Activated B cell treated with CpG ODN at 0.5 μM for 24 hours (primary cell): ENCODE data around the gene OR51B4. TPM values are rescaled to one million over a fixed set of nuclear protein-coding genes. Genes with fewer than 3 reads are reported as not detected.

Experiments used
- ATAC-seq: fragments of 200-7000 bp; cut with Tn5 transposase; one replicate; pipeline ENCODE4 v1.10.0; 2021; ENCODE audit warnings: low read depth, mild to moderate bottlenecking, moderate library complexity
- CTCF ChIA-PET: fragments of 350-600 bp; sonication (Branson Sonifier 250); formaldehyde crosslinking; loops from one replicate; lab custom pipeline; 2021; ENCODE audit warnings: antibody characterized with exemption; lab: Charles Lee
- POLR2A ChIA-PET: fragments of 350-600 bp; sonication (Branson Sonifier 250); formaldehyde crosslinking; loops from one replicate; lab custom pipeline; 2021; ENCODE audit warnings: antibody characterized with exemption; lab: Charles Lee
- DNase-seq: peaks from one replicate; pipeline ENCODE4 v3.0.0; 2022
- H3K27ac Mint-ChIP-seq: one replicate; pipeline ENCODE4 v1.8.0; 2020; ENCODE audit warnings: mixed read lengths
- H3K27me3 Mint-ChIP-seq: one replicate; pipeline ENCODE4 v1.8.0; 2021; ENCODE audit warnings: mixed read lengths
- H3K36me3 Mint-ChIP-seq: one replicate; pipeline ENCODE4 v1.8.0; 2021; ENCODE audit warnings: low read depth, mixed read lengths
- H3K4me1 Mint-ChIP-seq: one replicate; pipeline ENCODE4 v1.8.0; 2021; ENCODE audit warnings: mixed read lengths
- H3K4me3 Mint-ChIP-seq: one replicate; pipeline ENCODE4 v1.8.0; 2020; ENCODE audit warnings: mild to moderate bottlenecking, mixed read lengths
- H3K9me3 Mint-ChIP-seq: one replicate; pipeline ENCODE4 v1.8.0; 2020; ENCODE audit warnings: mixed read lengths
- intact Hi-C: fragments of 100-400 bp; cut with micrococcal nuclease; formaldehyde crosslinking; loops from one replicate; pipeline ENCODE4 v1.15.1; 2024
- total RNA-seq: library from RNA; stranded (reverse); gene quantifications from 2 replicates; pipeline ENCODE4 v1.2.3, GENCODE V29; 2022
- TF ChIP-seq, protein P1 (sequence below): fragments of 200-600 bp; IDR thresholded peaks from one replicate; pipeline ENCODE4 v1.8.0; 2022; ENCODE audit warnings: antibody characterized with exemption, mild to moderate bottlenecking

OR51B4 gene, protein sequence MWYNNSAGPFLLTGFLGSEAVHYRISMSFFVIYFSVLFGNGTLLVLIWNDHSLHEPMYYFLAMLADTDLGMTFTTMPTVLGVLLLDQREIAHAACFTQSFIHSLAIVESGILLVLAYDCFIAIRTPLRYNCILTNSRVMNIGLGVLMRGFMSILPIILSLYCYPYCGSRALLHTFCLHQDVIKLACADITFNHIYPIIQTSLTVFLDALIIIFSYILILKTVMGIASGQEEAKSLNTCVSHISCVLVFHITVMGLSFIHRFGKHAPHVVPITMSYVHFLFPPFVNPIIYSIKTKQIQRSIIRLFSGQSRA
- total RNA-seq: not detected in 2 replicates

- H3K27ac Mint-ChIP-seq: no peak within 1 kb of the TSS
- ChIA-PET CTCF (no interaction called here), POLR2A (no interaction called here)
- intact Hi-C loops: no loop called here
- no peak within 1 kb of the TSS for H3K4me3 Mint-ChIP-seq
- H3K27me3 Mint-ChIP-seq: peaks cover 4% of the 10 kb centered on the region
- TF ChIP-seq, protein P1, sequence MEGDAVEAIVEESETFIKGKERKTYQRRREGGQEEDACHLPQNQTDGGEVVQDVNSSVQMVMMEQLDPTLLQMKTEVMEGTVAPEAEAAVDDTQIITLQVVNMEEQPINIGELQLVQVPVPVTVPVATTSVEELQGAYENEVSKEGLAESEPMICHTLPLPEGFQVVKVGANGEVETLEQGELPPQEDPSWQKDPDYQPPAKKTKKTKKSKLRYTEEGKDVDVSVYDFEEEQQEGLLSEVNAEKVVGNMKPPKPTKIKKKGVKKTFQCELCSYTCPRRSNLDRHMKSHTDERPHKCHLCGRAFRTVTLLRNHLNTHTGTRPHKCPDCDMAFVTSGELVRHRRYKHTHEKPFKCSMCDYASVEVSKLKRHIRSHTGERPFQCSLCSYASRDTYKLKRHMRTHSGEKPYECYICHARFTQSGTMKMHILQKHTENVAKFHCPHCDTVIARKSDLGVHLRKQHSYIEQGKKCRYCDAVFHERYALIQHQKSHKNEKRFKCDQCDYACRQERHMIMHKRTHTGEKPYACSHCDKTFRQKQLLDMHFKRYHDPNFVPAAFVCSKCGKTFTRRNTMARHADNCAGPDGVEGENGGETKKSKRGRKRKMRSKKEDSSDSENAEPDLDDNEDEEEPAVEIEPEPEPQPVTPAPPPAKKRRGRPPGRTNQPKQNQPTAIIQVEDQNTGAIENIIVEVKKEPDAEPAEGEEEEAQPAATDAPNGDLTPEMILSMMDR: no peak
- no peaks in the 10 kb centered on the region for H3K36me3 Mint-ChIP-seq
- DNase-seq (no peak), ATAC-seq (no peak)
- H3K9me3 Mint-ChIP-seq: no peaks in the 10 kb centered on the region
- H3K4me1 Mint-ChIP-seq: no peaks in the 10 kb centered on the region
These were observed at the start of gene OR51B4 for GRCh38 chr11:5301846-5302245. Gene OR51B4, minus strand, starts transcription at chr11:5301946. Its CDS starts 0 bp downstream, at chr11:5301946.

DNA sequence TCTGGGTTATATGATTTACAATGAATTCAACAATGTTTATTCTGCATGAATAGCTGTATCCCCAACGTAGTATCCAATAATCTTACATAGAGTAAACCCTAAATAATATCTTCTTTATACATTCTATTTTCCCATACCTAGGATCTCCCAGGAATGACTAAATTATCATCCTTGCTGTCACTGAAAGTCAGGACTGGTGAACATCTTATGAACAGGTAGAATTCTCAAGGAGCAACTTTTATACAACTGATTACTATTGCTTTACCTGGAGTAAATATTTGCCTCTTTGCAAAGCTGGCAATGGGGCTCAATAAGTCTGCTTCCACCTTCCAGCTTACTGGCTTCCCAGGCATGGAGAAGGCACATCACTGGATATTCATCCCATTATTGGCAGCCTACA is 49.5 kb upstream of the OR51B4 start, which contains the start of gene OR51B6:
OR51B6 (plus strand) TSS at position 301 of the 400 bp plus-strand sequence; CDS start at position 301, 0 bp downstream.
- ChIA-PET CTCF (no interaction called here), POLR2A (no interaction called here)
- intact Hi-C loops: no loop called here
- Mint-ChIP-seq H3K27ac (no peak within 1 kb of the TSS), H3K27me3 (peaks cover 7% of the 10 kb centered on the region), H3K4me3 (no peak within 1 kb of the TSS), H3K36me3 (no peaks in the 10 kb centered on the region), H3K9me3 (no peaks in the 10 kb centered on the region), H3K4me1 (no peaks in the 10 kb centered on the region)
- TF ChIP-seq, protein P1: no peak
- no peak for DNase-seq
- ATAC-seq: no peak

GRCh38 chr11:5349550-5349949 is 47.8 kb upstream of the OR51B4 start:
- ChIA-PET POLR2A (no interaction called here), CTCF (no interaction called here)
- Mint-ChIP-seq H3K9me3 (no peaks in the 10 kb centered on the region), H3K27me3 (peaks cover 5% of the 10 kb centered on the region), H3K36me3 (no peaks in the 10 kb centered on the region), H3K4me3 (no peak overlapping the region), H3K4me1 (no peaks in the 10 kb centered on the region), H3K27ac (no peak overlapping the region)
- DNase-seq (no peak), ATAC-seq (no peak)
- intact Hi-C loops: no loop called here
- TF ChIP-seq, protein P1: no peak

GRCh38 chr11:5348551-5349194 is 46.9 kb upstream of the OR51B4 start:
- Mint-ChIP-seq H3K9me3 (no peaks in the 10 kb centered on the region), H3K4me1 (no peaks in the 10 kb centered on the region), H3K36me3 (no peaks in the 10 kb centered on the region), H3K27ac (no peak overlapping the region), H3K27me3 (peaks cover 5% of the 10 kb centered on the region), H3K4me3 (no peak overlapping the region)
- no peak for ATAC-seq
- TF ChIP-seq, protein P1: no peak
- ChIA-PET CTCF (no interaction called here), POLR2A (no interaction called here)
- intact Hi-C loops: no loop called here
- DNase-seq: no peak

GRCh38 chr11:5345831-5346230 is 44.1 kb upstream of the OR51B4 start:
- DNase-seq (no peak), ATAC-seq (no peak)
- no peaks in the 10 kb centered on the region for H3K36me3 Mint-ChIP-seq
- H3K4me3 Mint-ChIP-seq: no peak overlapping the region
- ChIA-PET CTCF (no interaction called here), POLR2A (no interaction called here)
- peaks cover 10% of the 10 kb centered on the region for H3K27me3 Mint-ChIP-seq
- no peaks in the 10 kb centered on the region for H3K9me3 Mint-ChIP-seq
- intact Hi-C loops: no loop called here
- TF ChIP-seq, protein P1: no peak
- H3K4me1 Mint-ChIP-seq: no peaks in the 10 kb centered on the region
- no peak overlapping the region for H3K27ac Mint-ChIP-seq
